ENCODE data around the gene ARFGEF2.
"Not testable (repeated sequence)": the region's sequence is repeated elsewhere in the genome, so short reads cannot be mapped to it uniquely, and the experiment has no call there.

ARFGEF2 gene

GRCh38 chr20:48930035-48930434, 8.5 kb downstream of the ARFGEF2 start:
- no peak for DNase-seq

- DNase-seq: no peak
Observed at GRCh38 chr20:48930878-48931277, 9.4 kb downstream of the ARFGEF2 start.

- DNase-seq: no peak
Observed at GRCh38 chr20:48931527-48932374, 10.2 kb downstream of the ARFGEF2 start.

GRCh38 chr20:48932375-48932941, 10.9 kb downstream of the ARFGEF2 start:
- DNase-seq: peak; percentile 60

- peak; percentile 66 for DNase-seq
Observed at GRCh38 chr20:48933017-48933766, 11.7 kb downstream of the ARFGEF2 start.

GRCh38 chr20:48934273-48934877, 12.9 kb downstream of the ARFGEF2 start:
- not testable (repeated sequence) for DNase-seq

- DNase-seq: not testable (repeated sequence)
Observed at GRCh38 chr20:48934966-48935365, 13.5 kb downstream of the ARFGEF2 start.

- DNase-seq: not testable (repeated sequence)
Observed at GRCh38 chr20:48936178-48936577, 14.7 kb downstream of the ARFGEF2 start.

- DNase-seq: no peak
Observed at GRCh38 chr20:48937674-48938073, 16.2 kb downstream of the ARFGEF2 start.

GRCh38 chr20:48938670-48939069, 17.2 kb downstream of the ARFGEF2 start:
- no peak for DNase-seq

- DNase-seq: no peak
Observed at GRCh38 chr20:48940170-48940569, 18.7 kb downstream of the ARFGEF2 start.

GRCh38 chr20:48941467-48941866, 20.0 kb downstream of the ARFGEF2 start:
- no peak for DNase-seq

GRCh38 chr20:48942730-48943129, 21.2 kb downstream of the ARFGEF2 start:
- DNase-seq: no peak

GRCh38 chr20:48944663-48945297, 23.3 kb downstream of the ARFGEF2 start:
- no peak for DNase-seq

- peak; percentile 90 for DNase-seq
Observed at GRCh38 chr20:48945840-48946514, 24.5 kb downstream of the ARFGEF2 start.

- DNase-seq: no peak
Observed at GRCh38 chr20:48948612-48949011, 27.1 kb downstream of the ARFGEF2 start.

- peak; percentile 60 for DNase-seq
Observed at GRCh38 chr20:48949304-48950170, 28.0 kb downstream of the ARFGEF2 start.

GRCh38 chr20:48951041-48951440, 29.5 kb downstream of the ARFGEF2 start:
- DNase-seq: no peak

GRCh38 chr20:48951646-48952045, 30.1 kb downstream of the ARFGEF2 start:
- no peak for DNase-seq

- DNase-seq: no peak
Observed at GRCh38 chr20:48952656-48953055, 31.1 kb downstream of the ARFGEF2 start.

- no peak for DNase-seq
Observed at GRCh38 chr20:48953653-48954052, 32.1 kb downstream of the ARFGEF2 start.

All from islet precursor cell (in vitro differentiated cells).